Parathyroid adenoma (tissue), 2 donors: ENCODE measurements around the gene PDC.

Experiments
- H2AFZ ChIP-seq: fragments of 300-600 bp; sonication (generic); one replicate; pipeline ENCODE4 v1.7.0; 2017; ENCODE audit warnings: antibody characterized with exemption, mild to moderate bottlenecking
- H3K27ac ChIP-seq: fragments of 300-600 bp; sonication (generic); one replicate; pipeline ENCODE4 v1.7.0; 2017
- H3K27me3 ChIP-seq: fragments of 300-600 bp; sonication (generic); one replicate; pipeline ENCODE4 v1.7.0; 2017; ENCODE audit warnings: low read length; ENCODE audit not compliant: control insufficient read depth, insufficient read depth
- H3K36me3 ChIP-seq: fragments of 300-600 bp; sonication (generic); one replicate; pipeline ENCODE4 v1.7.0; 2017; ENCODE audit warnings: low read length; ENCODE audit not compliant: control insufficient read depth, insufficient read depth
- H3K4me1 ChIP-seq: fragments of 300-600 bp; sonication (generic); one replicate; pipeline ENCODE4 v1.7.0; 2017; ENCODE audit warnings: control low read depth
- H3K4me2 ChIP-seq: fragments of 300-600 bp; sonication (generic); one replicate; pipeline ENCODE4 v1.7.0; 2017; ENCODE audit warnings: low read length
- H3K4me3 ChIP-seq: fragments of 300-600 bp; sonication (generic); one replicate; pipeline ENCODE4 v1.7.0; 2017; ENCODE audit warnings: low read depth, low read length
- H3K79me2 ChIP-seq: fragments of 300-600 bp; sonication (generic); one replicate; pipeline ENCODE4 v1.7.0; 2017; ENCODE audit warnings: control low read depth
- H3K9ac ChIP-seq: fragments of 300-600 bp; sonication (generic); one replicate; pipeline ENCODE4 v1.7.0; 2017; ENCODE audit warnings: mild to moderate bottlenecking
- H3K9me3 ChIP-seq: fragments of 300-600 bp; sonication (generic); one replicate; pipeline ENCODE4 v1.7.0; 2017; ENCODE audit warnings: low read length; ENCODE audit not compliant: control insufficient read depth
- CTCF ChIP-seq: fragments of 300-600 bp; sonication (generic); IDR thresholded peaks from one replicate; pipeline ENCODE4 v1.7.0; 2017; ENCODE audit warnings: antibody characterized with exemption, mild to moderate bottlenecking
- donor health status: primary hyperparathyroidism.

PDC gene

GRCh38 chr1:186443638-186444037 lies 17.3 kb downstream of the PDC start:
- Histone ChIP-seq H3K4me1 (no peaks in the 10 kb centered on the region), H3K27me3 (no peaks in the 10 kb centered on the region), H3K36me3 (no peaks in the 10 kb centered on the region), H3K4me2 (no peak overlapping the region), H3K4me3 (no peak overlapping the region), H3K79me2 (no peaks in the 10 kb centered on the region), H3K9me3 (no peaks in the 10 kb centered on the region), H3K27ac (no peak overlapping the region), H3K9ac (no peak overlapping the region), H2AFZ (no peak overlapping the region)
- TF ChIP-seq CTCF = no peak

GRCh38 chr1:186442651-186443375 lies 18.1 kb downstream of the PDC start:
- Histone ChIP-seq H3K27me3 (no peaks in the 10 kb centered on the region), H3K79me2 (no peaks in the 10 kb centered on the region), H3K4me1 (no peaks in the 10 kb centered on the region), H3K4me2 (no peak overlapping the region), H3K9ac (no peak overlapping the region), H3K4me3 (no peak overlapping the region), H3K36me3 (no peaks in the 10 kb centered on the region), H3K27ac (no peak overlapping the region), H2AFZ (no peak overlapping the region), H3K9me3 (no peaks in the 10 kb centered on the region)
- TF ChIP-seq CTCF = no peak

GRCh38 chr1:186440584-186440983 lies 20.3 kb downstream of the PDC start:
- TF ChIP-seq CTCF = no peak
- Histone ChIP-seq H3K9ac (no peak overlapping the region), H3K27me3 (no peaks in the 10 kb centered on the region), H3K4me2 (no peak overlapping the region), H3K9me3 (no peaks in the 10 kb centered on the region), H3K4me3 (no peak overlapping the region), H3K4me1 (no peaks in the 10 kb centered on the region), H3K36me3 (no peaks in the 10 kb centered on the region), H2AFZ (no peak overlapping the region), H3K27ac (no peak overlapping the region), H3K79me2 (no peaks in the 10 kb centered on the region)

GRCh38 chr1:186438567-186438966 lies 22.3 kb downstream of the PDC start:
- Histone ChIP-seq H3K9ac (no peak overlapping the region), H2AFZ (no peak overlapping the region), H3K27ac (no peak overlapping the region), H3K79me2 (no peaks in the 10 kb centered on the region), H3K9me3 (no peaks in the 10 kb centered on the region), H3K27me3 (no peaks in the 10 kb centered on the region), H3K36me3 (no peaks in the 10 kb centered on the region), H3K4me3 (no peak overlapping the region), H3K4me2 (no peak overlapping the region), H3K4me1 (no peaks in the 10 kb centered on the region)
- no peak for TF ChIP-seq CTCF

GRCh38 chr1:186435336-186435735 lies 25.6 kb downstream of the PDC start:
- no peaks in the 10 kb centered on the region for H3K9me3 ChIP-seq
- no peak overlapping the region for H3K4me2 ChIP-seq
- TF ChIP-seq CTCF = no peak
- H3K27ac ChIP-seq = no peak overlapping the region
- H3K4me3 ChIP-seq = no peak overlapping the region
- H3K36me3 ChIP-seq = no peaks in the 10 kb centered on the region
- no peaks in the 10 kb centered on the region for H3K4me1 ChIP-seq
- H3K79me2 ChIP-seq = no peaks in the 10 kb centered on the region
- H3K9ac ChIP-seq = no peak overlapping the region
- no peak overlapping the region for H2AFZ ChIP-seq
- H3K27me3 ChIP-seq = no peaks in the 10 kb centered on the region
